ENCODE results near the gene MCEE. TPM values are rescaled to one million over a fixed set of nuclear protein-coding genes. Genes with fewer than 3 reads are reported as not detected.
"Not testable (repeated sequence)": the region's sequence is repeated elsewhere in the genome, so short reads cannot be mapped to it uniquely, and the experiment has no call there.

The MCEE gene
- total and polyA plus RNA-seq, 2 of the 4 experiments (the other 2 are of a cell fraction): 11.1 to 15.0 TPM

- no peak for TF ChIP-seq CTCF (conservative IDR thresholded peaks at IDR 0.05; ENCODE audit: low read depth, low read length)
- no peak for TF ChIP-seq RAD21 (IDR thresholded peaks at IDR 0.05; ENCODE audit: low read length)
- no peak for TF ChIP-seq SMC3 (IDR thresholded peaks at IDR 0.05; ENCODE audit: low read depth, low read length)
Observed at GRCh38 chr2:71130152-71130904, at the start of gene MCEE, which contains the start of gene MPHOSPH10 (continued).

- H3K9ac ChIP-seq (ENCODE audit: low read depth, low read length); H3K4me2 ChIP-seq (ENCODE audit: low read depth, low read length); H2BK5ac ChIP-seq (ENCODE audit: low read depth, low read length, poor library complexity, severe bottlenecking); H4K5ac ChIP-seq (ENCODE audit: low read depth, low read length); H4K20me1 ChIP-seq (ENCODE audit: insufficient read depth, low read length); H3K56ac ChIP-seq (ENCODE audit: extremely low read depth, insufficient read depth, low read length); H3K9me1 ChIP-seq (ENCODE audit: insufficient read depth, low read length); intact Hi-C loops (cut with micrococcal nuclease); ATAC-seq (ENCODE audit: low read depth); in situ Hi-C loops (cut with MboI; ENCODE audit: low sequenced_read_pairs); H4K91ac ChIP-seq (ENCODE audit: insufficient read depth, low read depth, low read length); H3K9me3 ChIP-seq (ENCODE audit: control insufficient read depth, insufficient read depth, low read length); H2AK5ac ChIP-seq (ENCODE audit: low read depth, low read length); H3K27ac ChIP-seq (ENCODE audit: insufficient read depth, low read length); dilution Hi-C loops (cut with HindIII; ENCODE audit: low sequenced_read_pairs, unreplicated experiment); DNase-seq; H2AK9ac ChIP-seq (replicated peaks; ENCODE audit: low read depth, low read length, poor library complexity); H2BK15ac ChIP-seq (ENCODE audit: low read depth, low read length); H2AFZ ChIP-seq (replicated peaks; ENCODE audit: low read length, poor library complexity); H3K79me1 ChIP-seq (ENCODE audit: low read depth in 1 of 2, low read length in 2 of 2); H4K8ac ChIP-seq (ENCODE audit: low read depth in 2 of 2, low read length in 2 of 2); H3K4ac ChIP-seq (ENCODE audit: low read depth, low read length); H3K36me3 ChIP-seq (ENCODE audit: control insufficient read depth, insufficient read depth, low read length); H3K4me1 ChIP-seq (ENCODE audit: control insufficient read depth, insufficient read depth, low read length); H2BK20ac ChIP-seq (ENCODE audit: low read depth, low read length); H3K14ac ChIP-seq (replicated peaks; ENCODE audit: low read depth, low read length); H3K4me3 ChIP-seq (ENCODE audit: insufficient read depth, low read depth, low read length); H3K23ac ChIP-seq (ENCODE audit: low read depth, low read length); H2BK120ac ChIP-seq (ENCODE audit: low read depth, low read length); POLR2A ChIA-PET (ENCODE audit: unreplicated experiment); BruUV-seq (replicated peaks); H3K18ac ChIP-seq (ENCODE audit: low read depth, low read length): not testable (repeated sequence)
- CTCF ChIA-PET: interaction anchor here (1.2 kb wide), 1 partner anchor 22 kb away, joined by 3 read pairs; no protein-coding TSS in a partner anchor
- 14% methylated on average over 2 of the region's 8 CpGs; no CpG with 5 or more reads in 1 of the 2 experiments for WGBS, 2 experiments (ENCODE audit: extremely low coverage in 2 of 2, insufficient read length in 1 of 2)
- H3K27me3 ChIP-seq (ENCODE audit: control insufficient read depth, insufficient read depth, low read length): peaks cover 12% of the 10 kb centered on the region
Observed at GRCh38 chr2:71178836-71179235, 48.8 kb upstream of the MCEE start.

Data from IMR-90 (cell line).